ENCODE measurements around the gene SLC10A7.

SLC10A7 gene

GRCh38 chr4:146443525-146443924, 78.2 kb downstream of the SLC10A7 start:
- no peak overlapping the region for H3K27ac ChIP-seq (ENCODE audit: low read depth, low read length, poor library complexity, severe bottlenecking)
- no peak overlapping the region for H3K9ac ChIP-seq (ENCODE audit: low read length)
- no peaks in the 10 kb centered on the region for H3K9me2 ChIP-seq (ENCODE audit: low read depth, low read length)
- H3K4me3 ChIP-seq (ENCODE audit: low read depth, low read length, poor library complexity, severe bottlenecking), result no peak overlapping the region
- H3K79me2 ChIP-seq (ENCODE audit: insufficient read depth, low read length), result no peaks in the 10 kb centered on the region
- no peak for TF ChIP-seq EZH2 (IDR thresholded peaks at IDR 0.05; ENCODE audit: borderline replicate concordance, low read length)
- no peak for TF ChIP-seq CTCF (IDR thresholded peaks at IDR 0.05; ENCODE audit: low read length)
- H3F3A ChIP-seq (ENCODE audit: insufficient read depth, low read length), result no peaks in the 10 kb centered on the region
- no peaks in the 10 kb centered on the region for H3K36me3 ChIP-seq (ENCODE audit: insufficient read depth, low read length)
- no peaks in the 10 kb centered on the region for H3K27me3 ChIP-seq (ENCODE audit: insufficient read depth, low read length)
- H4K20me1 ChIP-seq (ENCODE audit: insufficient read depth, low read length), result no peaks in the 10 kb centered on the region
- no peak overlapping the region for H3K4me2 ChIP-seq (ENCODE audit: low read length)
- no peaks in the 10 kb centered on the region for H3K4me1 ChIP-seq (ENCODE audit: insufficient read depth, low read length, severe bottlenecking)
- H3K9me3 ChIP-seq (ENCODE audit: low read length), result no peaks in the 10 kb centered on the region
- no peak overlapping the region for H2AFZ ChIP-seq (ENCODE audit: low read length)

GRCh38 chr4:146442801-146443200, 78.9 kb downstream of the SLC10A7 start:
- H3K4me2 ChIP-seq (ENCODE audit: low read length), result no peak overlapping the region
- TF ChIP-seq EZH2 (IDR thresholded peaks at IDR 0.05; ENCODE audit: borderline replicate concordance, low read length) (no peak), CTCF (IDR thresholded peaks at IDR 0.05; ENCODE audit: low read length) (no peak)

GRCh38 chr4:146439999-146440398, 81.7 kb downstream of the SLC10A7 start:
- TF ChIP-seq CTCF (IDR thresholded peaks at IDR 0.05; ENCODE audit: low read length) (no peak), EZH2 (IDR thresholded peaks at IDR 0.05; ENCODE audit: borderline replicate concordance, low read length) (no peak)
- Histone ChIP-seq H3K4me3 (ENCODE audit: low read depth, low read length, poor library complexity, severe bottlenecking) (no peak overlapping the region), H4K20me1 (ENCODE audit: insufficient read depth, low read length) (no peaks in the 10 kb centered on the region), H3F3A (ENCODE audit: insufficient read depth, low read length) (no peaks in the 10 kb centered on the region), H3K36me3 (ENCODE audit: insufficient read depth, low read length) (no peaks in the 10 kb centered on the region), H3K9me3 (ENCODE audit: low read length) (no peaks in the 10 kb centered on the region), H3K9ac (ENCODE audit: low read length) (no peak overlapping the region), H3K4me1 (ENCODE audit: insufficient read depth, low read length, severe bottlenecking) (no peaks in the 10 kb centered on the region), H3K27me3 (ENCODE audit: insufficient read depth, low read length) (no peaks in the 10 kb centered on the region), H3K4me2 (ENCODE audit: low read length) (no peak overlapping the region), H3K79me2 (ENCODE audit: insufficient read depth, low read length) (no peaks in the 10 kb centered on the region), H2AFZ (ENCODE audit: low read length) (no peak overlapping the region), H3K9me2 (ENCODE audit: low read depth, low read length) (no peaks in the 10 kb centered on the region), H3K27ac (ENCODE audit: low read depth, low read length, poor library complexity, severe bottlenecking) (no peak overlapping the region)

More at GRCh38 chr4:146442801-146443200, 78.9 kb downstream of the SLC10A7 start:
- Histone ChIP-seq H3K4me1 (ENCODE audit: insufficient read depth, low read length, severe bottlenecking) (no peaks in the 10 kb centered on the region), H3F3A (ENCODE audit: insufficient read depth, low read length) (no peaks in the 10 kb centered on the region), H3K4me3 (ENCODE audit: low read depth, low read length, poor library complexity, severe bottlenecking) (no peak overlapping the region), H3K36me3 (ENCODE audit: insufficient read depth, low read length) (no peaks in the 10 kb centered on the region), H3K9ac (ENCODE audit: low read length) (no peak overlapping the region), H3K9me2 (ENCODE audit: low read depth, low read length) (no peaks in the 10 kb centered on the region), H3K27ac (ENCODE audit: low read depth, low read length, poor library complexity, severe bottlenecking) (no peak overlapping the region), H3K27me3 (ENCODE audit: insufficient read depth, low read length) (no peaks in the 10 kb centered on the region), H3K79me2 (ENCODE audit: insufficient read depth, low read length) (no peaks in the 10 kb centered on the region), H3K9me3 (ENCODE audit: low read length) (no peaks in the 10 kb centered on the region), H4K20me1 (ENCODE audit: insufficient read depth, low read length) (no peaks in the 10 kb centered on the region), H2AFZ (ENCODE audit: low read length) (no peak overlapping the region)

Data from OCI-LY1 (cell line).